Cardiac fibroblast (primary cell): ENCODE measurements around the gene JOSD1.
A peak's percentile ranks its signal among the peaks of the same experiment; 100 is the strongest.

Source experiments
- DNase-seq, 2 donors: peaks; one replicate each; pipeline versions ENCODE4 v3.0.0 to v3.0.0-alpha.2; 2010; ENCODE audit warnings: low read depth in 2 of 2
- H3K4me3 ChIP-seq, 2 donors: replicated peaks in 1 of 2; 1 replicate in 1 of 2; 2 replicates in 1 of 2; pipeline ENCODE4 v1.5.1; 2011; ENCODE audit warnings: low read depth in 2 of 2, low read length in 2 of 2, mild to moderate bottlenecking in 2 of 2, moderate library complexity in 1 of 2
- TF ChIP-seq, protein P1 (sequence below): IDR thresholded peaks from one replicate; pipeline ENCODE4 v1.5.1; 2011; ENCODE audit warnings: low read depth, mild to moderate bottlenecking, low read length, inconsistent platforms

JOSD1 gene

DNA sequence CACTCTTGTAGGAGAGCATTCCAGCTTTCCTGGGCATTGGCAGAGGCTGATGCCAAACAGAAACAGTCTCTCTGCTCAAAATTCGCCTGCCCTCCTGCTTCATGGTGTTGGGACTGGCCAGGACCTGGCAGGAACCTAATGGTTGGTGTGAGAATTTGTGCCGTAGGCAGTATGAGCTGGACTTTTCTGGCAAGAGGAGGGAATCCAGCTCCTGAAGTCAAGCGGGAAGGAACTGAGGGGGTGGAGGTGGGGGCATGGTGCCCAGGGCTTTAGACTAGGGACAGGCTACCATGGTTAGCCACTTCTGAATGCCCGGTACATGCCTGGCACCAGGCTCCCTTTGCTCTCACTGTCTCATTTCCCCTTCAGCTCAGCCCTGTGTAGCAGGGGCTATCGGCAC lies 25.9 kb downstream of the JOSD1 start:
- no peak for DNase-seq
- no peak overlapping the region for H3K4me3 ChIP-seq
- TF ChIP-seq, protein P1, sequence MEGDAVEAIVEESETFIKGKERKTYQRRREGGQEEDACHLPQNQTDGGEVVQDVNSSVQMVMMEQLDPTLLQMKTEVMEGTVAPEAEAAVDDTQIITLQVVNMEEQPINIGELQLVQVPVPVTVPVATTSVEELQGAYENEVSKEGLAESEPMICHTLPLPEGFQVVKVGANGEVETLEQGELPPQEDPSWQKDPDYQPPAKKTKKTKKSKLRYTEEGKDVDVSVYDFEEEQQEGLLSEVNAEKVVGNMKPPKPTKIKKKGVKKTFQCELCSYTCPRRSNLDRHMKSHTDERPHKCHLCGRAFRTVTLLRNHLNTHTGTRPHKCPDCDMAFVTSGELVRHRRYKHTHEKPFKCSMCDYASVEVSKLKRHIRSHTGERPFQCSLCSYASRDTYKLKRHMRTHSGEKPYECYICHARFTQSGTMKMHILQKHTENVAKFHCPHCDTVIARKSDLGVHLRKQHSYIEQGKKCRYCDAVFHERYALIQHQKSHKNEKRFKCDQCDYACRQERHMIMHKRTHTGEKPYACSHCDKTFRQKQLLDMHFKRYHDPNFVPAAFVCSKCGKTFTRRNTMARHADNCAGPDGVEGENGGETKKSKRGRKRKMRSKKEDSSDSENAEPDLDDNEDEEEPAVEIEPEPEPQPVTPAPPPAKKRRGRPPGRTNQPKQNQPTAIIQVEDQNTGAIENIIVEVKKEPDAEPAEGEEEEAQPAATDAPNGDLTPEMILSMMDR: no peak

DNA sequence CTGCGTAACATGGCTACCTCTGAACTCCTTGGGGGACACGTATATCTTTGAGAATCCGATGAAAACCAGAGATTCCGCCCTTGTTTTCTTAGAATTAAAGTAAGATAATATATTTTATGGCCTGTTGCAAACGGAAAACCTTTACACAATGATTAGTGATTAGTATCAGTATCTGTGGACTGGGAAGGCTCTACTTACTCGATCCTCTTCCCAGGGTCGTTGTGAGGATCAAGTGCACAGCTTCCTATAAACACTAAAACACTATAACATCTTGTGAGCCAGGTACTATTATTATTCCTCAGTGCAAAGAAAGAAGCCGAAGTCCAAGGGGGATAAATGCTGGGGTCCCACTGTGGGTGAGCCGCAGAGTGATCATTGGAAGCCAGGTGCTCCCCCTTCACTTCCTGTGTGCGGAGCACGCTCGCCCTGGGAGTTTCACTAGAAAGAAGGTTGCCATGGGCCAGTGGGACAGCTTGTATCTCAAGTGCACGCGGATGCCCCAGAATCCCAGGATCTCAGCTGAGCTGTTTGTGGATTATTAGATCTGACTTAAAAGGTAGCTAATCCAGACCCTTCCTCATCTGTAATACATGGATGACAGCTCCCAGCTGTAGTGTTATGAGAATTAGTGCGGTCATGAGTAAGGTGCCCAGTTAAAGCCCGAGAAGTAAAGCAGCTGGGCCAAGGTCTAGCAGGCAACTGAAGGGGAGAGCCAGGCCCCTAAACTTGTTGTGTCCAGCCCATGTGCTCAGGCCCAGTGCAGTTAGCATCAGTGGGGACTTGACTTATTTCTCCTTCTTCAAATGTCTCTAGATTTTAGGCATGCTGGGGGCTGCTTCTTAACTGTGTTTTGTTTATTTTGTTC lies 43.5 kb downstream of the JOSD1 start:
- TF ChIP-seq, protein P1: no peak
- peak; percentile 10 to 12 for DNase-seq
- H3K4me3 ChIP-seq: peak overlapping the region; percentile 84 to 92

DNA sequence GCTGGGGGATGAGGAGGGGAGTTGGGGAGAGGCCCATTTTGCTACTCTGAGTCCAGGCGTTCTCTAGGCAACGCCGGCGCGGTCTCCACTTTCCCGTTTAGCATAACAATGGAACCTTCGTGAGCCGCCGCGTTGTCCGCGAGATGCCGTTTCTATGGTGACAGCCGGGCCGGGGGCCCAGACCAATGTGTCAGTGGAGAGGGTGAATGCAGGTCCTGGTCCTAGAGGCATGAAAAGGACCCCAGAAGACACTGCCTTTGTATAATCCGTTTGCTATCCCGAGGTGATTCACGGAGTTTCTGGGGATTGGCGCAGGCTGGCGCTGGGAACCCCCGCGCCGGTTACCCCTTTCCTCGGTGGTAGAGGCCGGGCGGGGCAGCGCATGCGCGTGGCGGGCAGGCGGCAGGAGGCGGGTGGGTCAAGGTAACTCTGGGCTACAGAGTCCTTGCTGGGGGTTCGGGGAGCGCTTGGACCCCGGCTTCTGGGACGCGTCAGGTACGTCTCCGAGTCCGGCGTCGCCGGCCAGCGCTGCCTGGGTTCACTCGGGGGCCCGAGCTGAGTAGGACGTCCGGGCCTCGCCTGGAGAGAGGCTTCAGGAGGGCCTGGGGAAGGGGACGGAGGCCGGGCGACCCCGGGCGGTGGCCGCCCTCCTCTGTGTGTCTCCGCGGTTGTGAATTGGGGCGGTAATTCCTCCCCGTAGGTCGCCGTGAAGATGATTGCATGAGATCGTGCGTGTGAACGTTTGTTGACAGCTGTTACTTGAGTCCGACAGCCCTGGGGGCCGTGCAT lies 44.3 kb downstream of the JOSD1 start, which contains the start of the genes CBY1 and FAM227A:
TSS of gene CBY1 (plus strand) at position 383 of the 789 bp plus-strand sequence. CDS start 11,417 bp downstream, outside the sequence.
TSS of gene FAM227A (minus strand) at position 137 of the 789 bp plus-strand sequence. CDS start 6,224 bp downstream, outside the sequence.
- peak; percentile 91 for DNase-seq
- TF ChIP-seq, protein P1: no peak

DNA sequence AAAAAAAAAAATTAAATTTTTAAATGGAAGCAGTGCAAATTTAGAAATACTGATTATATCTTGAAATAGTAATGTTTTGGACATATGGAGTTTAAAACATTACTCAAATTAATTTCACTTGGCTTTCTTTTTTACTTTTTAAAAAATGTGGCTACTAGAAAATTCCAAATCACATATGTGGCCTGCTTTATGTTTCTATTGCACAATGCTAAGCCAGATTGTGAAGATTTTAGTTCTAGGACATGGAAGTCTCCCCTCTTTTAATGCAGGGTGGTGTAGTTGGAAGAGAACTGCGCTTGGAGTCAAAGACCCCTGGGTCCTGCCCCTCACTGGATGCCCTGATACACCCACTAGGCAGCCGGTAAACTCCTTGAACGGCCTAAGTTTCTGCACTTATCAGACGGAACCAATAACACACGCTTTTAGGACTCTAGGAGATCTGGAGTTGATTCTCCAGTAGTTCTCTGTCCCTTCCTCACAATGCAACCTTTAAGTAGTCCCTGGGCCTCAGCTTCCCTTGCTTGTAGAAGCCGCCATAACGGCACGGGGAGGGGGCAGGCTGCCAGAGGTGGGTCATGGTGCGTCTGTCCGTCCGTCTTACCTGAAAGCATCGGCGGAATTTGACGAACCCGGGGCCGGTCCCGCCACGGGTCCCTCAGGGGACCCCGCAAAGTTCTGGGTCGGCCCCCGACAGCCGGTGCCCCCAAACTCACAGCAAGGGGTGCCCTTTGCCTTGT lies 45.1 kb downstream of the JOSD1 start:
- DNase-seq: peak; percentile 15 to 22
- H3K4me3 ChIP-seq: peak overlapping the region; percentile 84 to 92
- TF ChIP-seq, protein P1: no peak

More for the DNA sequence above, 44.3 kb downstream of the JOSD1 start, which contains the start of the genes CBY1 and FAM227A:
- peak within 1 kb of the TSS; percentile 84 to 92 for H3K4me3 ChIP-seq

DNA sequence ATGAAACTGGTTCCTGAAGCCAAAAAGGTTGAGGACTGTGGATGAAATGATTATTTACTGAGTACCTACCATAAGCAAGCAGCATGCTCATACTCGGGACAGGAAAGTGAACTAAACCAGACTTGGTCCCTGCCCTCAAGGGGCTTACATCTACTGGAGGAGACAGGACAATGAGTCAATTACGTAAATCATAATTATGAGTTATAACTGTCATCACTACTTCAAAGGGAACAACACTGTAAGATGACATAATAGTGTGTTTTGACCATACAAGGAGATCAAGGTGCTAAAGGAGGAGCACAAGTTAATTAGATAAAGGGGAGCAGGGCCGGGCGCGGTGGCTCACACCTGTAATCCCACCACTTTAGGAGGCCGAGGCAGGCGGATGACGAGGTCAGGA lies 47.0 kb downstream of the JOSD1 start:
- TF ChIP-seq, protein P1: no peak
- H3K4me3 ChIP-seq: no peak overlapping the region
- no peak for DNase-seq

DNA sequence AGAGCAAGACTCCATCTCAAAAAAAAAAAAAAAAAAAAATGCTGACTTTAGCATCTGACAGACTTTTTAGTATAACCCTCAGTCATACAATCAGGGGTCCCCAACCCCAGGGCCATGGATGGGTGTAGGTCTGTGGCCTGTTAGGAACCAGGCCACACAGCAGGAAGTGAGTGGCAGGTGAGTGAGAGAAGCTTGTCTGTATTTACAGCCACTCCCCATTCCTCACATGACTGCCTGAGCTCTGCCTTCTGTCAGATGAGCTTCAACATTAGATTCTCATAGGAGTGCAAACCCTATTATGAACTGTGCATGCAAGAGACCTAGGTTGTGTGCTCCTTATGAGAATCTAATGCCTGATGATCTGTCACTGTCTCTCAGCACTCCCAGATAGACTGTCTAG lies 47.9 kb downstream of the JOSD1 start:
- TF ChIP-seq, protein P1: no peak
- no peak for DNase-seq
- H3K4me3 ChIP-seq: no peak overlapping the region
